AG09309 (cell line): ENCODE results near the gene TRAF2.

Experiments
- DNase-seq: peaks from one replicate; pipeline ENCODE4 v3.0.0-alpha.2; 2010; ENCODE audit warnings: low read depth
- H3K4me3 ChIP-seq: 2 replicates; pipeline ENCODE4 v1.5.1; 2011; ENCODE audit warnings: mild to moderate bottlenecking, low read depth, low read length, moderate library complexity; ENCODE audit not compliant: control insufficient read depth
- TF ChIP-seq, protein P1 (sequence below): IDR thresholded peaks from 2 replicates; pipeline ENCODE4 v1.5.1; 2011; ENCODE audit warnings: mild to moderate bottlenecking, low read depth, low read length, inconsistent platforms; ENCODE audit not compliant: insufficient read depth, control insufficient read depth; ENCODE audit errors: missing control alignments

Gene TRAF2

GRCh38 chr9:136853596-136854112 lies 32.7 kb upstream of the TRAF2 start:
- no peak overlapping the region for H3K4me3 ChIP-seq
- no peak for DNase-seq
- TF ChIP-seq, protein P1, sequence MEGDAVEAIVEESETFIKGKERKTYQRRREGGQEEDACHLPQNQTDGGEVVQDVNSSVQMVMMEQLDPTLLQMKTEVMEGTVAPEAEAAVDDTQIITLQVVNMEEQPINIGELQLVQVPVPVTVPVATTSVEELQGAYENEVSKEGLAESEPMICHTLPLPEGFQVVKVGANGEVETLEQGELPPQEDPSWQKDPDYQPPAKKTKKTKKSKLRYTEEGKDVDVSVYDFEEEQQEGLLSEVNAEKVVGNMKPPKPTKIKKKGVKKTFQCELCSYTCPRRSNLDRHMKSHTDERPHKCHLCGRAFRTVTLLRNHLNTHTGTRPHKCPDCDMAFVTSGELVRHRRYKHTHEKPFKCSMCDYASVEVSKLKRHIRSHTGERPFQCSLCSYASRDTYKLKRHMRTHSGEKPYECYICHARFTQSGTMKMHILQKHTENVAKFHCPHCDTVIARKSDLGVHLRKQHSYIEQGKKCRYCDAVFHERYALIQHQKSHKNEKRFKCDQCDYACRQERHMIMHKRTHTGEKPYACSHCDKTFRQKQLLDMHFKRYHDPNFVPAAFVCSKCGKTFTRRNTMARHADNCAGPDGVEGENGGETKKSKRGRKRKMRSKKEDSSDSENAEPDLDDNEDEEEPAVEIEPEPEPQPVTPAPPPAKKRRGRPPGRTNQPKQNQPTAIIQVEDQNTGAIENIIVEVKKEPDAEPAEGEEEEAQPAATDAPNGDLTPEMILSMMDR, result no peak

DNA sequence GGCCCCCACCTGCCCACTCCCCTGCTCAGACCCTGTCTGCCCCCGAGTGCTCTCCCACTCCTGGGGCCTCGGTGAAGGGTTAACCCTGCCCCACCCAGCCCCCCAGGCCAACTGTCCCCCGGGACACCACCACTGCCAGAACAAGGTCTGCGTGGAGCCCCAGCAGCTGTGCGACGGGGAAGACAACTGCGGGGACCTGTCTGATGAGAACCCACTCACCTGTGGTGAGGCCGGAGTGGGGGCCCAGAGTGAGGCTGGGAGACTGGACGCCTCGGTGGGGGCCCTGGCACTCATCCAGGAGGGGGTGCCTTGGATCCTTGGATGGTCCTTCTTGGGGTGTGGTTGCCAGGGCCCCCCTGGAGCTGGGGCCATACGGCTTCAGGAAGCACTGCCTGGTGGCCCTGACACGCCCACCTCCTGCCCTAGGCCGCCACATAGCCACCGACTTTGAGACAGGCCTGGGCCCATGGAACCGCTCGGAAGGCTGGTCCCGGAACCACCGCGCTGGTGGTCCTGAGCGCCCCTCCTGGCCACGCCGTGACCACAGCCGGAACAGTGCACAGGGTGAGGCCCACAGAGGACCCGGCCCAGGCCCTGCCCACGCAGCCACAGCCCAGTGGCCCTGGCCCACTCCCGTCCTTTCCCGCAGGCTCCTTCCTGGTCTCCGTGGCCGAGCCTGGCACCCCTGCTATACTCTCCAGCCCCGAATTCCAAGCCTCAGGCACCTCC lies 32.0 kb upstream of the TRAF2 start:
- no peak overlapping the region for H3K4me3 ChIP-seq
- TF ChIP-seq, protein P1, result no peak
- no peak for DNase-seq

- DNase-seq, result no peak
- TF ChIP-seq, protein P1, result no peak
- H3K4me3 ChIP-seq, result no peak overlapping the region
Observed at GRCh38 chr9:136854842-136855460, 31.4 kb upstream of the TRAF2 start.

- no peak overlapping the region for H3K4me3 ChIP-seq
- no peak for DNase-seq
- TF ChIP-seq, protein P1, result no peak
Observed at GRCh38 chr9:136855461-136856078, 30.7 kb upstream of the TRAF2 start.

DNA sequence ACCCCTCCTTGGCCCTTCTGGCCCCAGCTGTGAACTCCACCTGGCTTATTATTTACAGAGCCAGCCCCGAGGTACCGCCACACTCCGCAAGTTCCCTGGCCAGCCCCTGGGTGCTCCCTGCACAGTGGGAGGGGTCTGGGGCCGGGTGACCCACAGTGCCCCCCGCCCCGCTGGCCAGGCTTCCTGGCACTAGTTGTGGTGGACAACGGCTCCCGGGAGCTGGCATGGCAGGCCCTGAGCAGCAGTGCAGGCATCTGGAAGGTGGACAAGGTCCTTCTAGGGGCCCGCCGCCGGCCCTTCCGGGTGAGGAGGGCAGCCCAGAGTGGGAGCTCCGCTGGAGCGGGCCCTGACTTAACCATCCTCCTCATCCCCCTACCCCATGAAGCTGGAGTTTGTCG lies 30.2 kb upstream of the TRAF2 start:
- TF ChIP-seq, protein P1, result no peak
- DNase-seq, result no peak
- no peak overlapping the region for H3K4me3 ChIP-seq

- TF ChIP-seq, protein P1, result no peak
- no peak overlapping the region for H3K4me3 ChIP-seq
- DNase-seq, result no peak
Observed at GRCh38 chr9:136856541-136857141, 29.7 kb upstream of the TRAF2 start.
